ENCODE results near the gene MYCT1. TPM values are rescaled to one million over a fixed set of nuclear protein-coding genes. Genes with fewer than 3 reads are reported as not detected.
A peak's percentile ranks its signal among the peaks of the same experiment; 100 is the strongest.
"Not testable (repeated sequence)": the region's sequence is repeated elsewhere in the genome, so short reads cannot be mapped to it uniquely, and the experiment has no call there.

Gene MYCT1
- total RNA-seq, 1 donor, result 2.6 TPM

DNA sequence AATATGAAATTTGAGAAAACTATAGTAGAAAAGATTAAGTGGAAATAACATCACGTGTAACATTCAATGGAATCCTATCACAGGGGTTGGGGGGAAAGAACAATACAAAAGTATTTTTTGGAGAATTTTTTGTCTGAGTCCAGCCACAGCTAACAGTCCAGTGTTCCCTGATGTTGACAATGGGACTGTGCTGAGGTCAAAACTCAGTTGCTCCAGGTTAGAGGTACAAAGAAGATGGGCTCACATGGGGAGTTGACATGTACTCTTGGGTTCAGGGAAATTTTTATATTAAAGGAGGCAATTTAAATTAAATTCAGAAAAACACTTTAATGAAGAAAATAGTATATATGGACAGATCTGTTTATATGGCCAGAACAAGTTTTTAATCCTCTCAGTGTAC lies 995 bp downstream of the MYCT1 start:
- TF ChIP-seq, protein P1, sequence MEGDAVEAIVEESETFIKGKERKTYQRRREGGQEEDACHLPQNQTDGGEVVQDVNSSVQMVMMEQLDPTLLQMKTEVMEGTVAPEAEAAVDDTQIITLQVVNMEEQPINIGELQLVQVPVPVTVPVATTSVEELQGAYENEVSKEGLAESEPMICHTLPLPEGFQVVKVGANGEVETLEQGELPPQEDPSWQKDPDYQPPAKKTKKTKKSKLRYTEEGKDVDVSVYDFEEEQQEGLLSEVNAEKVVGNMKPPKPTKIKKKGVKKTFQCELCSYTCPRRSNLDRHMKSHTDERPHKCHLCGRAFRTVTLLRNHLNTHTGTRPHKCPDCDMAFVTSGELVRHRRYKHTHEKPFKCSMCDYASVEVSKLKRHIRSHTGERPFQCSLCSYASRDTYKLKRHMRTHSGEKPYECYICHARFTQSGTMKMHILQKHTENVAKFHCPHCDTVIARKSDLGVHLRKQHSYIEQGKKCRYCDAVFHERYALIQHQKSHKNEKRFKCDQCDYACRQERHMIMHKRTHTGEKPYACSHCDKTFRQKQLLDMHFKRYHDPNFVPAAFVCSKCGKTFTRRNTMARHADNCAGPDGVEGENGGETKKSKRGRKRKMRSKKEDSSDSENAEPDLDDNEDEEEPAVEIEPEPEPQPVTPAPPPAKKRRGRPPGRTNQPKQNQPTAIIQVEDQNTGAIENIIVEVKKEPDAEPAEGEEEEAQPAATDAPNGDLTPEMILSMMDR (IDR thresholded peaks at IDR 0.05; ENCODE audit: insufficient read depth, low read length), result no peak
- peak overlapping the region; percentile 40 for H3K4me3 ChIP-seq (ENCODE audit: low read depth, low read length)
- no peak for DNase-seq (ENCODE audit: low read depth)

DNA sequence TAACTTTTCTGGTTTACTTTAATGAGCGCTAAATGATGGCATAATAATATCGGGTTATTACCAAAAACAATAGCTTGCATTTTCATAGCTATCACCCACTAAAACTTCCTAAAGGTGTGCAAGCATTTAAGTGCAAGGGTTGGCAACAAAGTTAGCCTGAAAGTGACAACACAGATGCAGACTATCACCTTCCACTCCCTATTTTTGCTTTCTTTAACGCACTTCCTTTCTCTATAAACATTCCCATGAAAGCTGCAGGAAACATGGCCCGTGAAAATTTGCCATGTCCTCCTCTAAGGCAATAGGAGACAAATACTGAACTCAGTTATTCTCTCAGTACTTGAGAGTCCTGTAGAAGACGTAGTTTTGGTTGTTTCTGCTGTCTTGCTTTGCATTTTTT lies 2.7 kb downstream of the MYCT1 start:
- H3K4me3 ChIP-seq (ENCODE audit: low read depth, low read length), result no peak overlapping the region
- DNase-seq (ENCODE audit: low read depth), result no peak
- TF ChIP-seq, protein P1 (IDR thresholded peaks at IDR 0.05; ENCODE audit: insufficient read depth, low read length), result no peak

DNA sequence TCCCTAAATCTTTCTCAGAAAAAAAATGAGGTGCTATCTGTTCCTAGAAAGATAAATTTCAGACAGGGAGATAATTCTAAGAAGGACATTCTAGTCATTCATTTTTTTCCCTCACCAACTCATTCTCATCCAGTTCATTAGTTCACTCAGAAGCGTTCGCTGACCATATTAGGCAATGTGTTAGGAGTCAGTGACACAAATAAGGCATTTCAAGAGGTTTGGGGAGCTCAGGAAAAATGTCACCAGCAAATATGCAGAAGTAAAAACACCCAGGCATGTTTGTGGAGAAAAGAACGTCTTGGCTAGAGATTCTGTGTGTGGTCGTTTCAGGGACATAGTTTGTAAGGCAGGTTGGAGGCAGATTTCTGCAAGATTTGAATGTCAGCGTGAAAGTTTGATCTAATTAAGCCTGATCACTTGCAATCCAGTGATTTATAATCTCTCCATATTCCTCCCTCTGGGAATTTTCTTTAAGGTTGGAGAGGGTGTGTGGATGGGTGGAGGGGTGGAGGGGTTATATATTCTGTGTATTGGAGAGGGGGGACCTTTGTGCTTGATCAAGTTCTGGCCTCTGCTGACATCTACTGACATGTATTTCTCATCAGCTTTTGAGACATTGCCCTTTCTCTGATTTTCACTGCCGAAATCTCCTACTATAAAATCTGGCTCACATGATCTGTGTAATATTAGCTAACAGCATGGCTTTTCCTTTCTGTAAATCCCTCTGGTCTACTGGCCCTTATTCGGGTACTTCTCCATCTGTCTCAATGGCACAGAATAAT lies 3.6 kb downstream of the MYCT1 start:
- H3K4me3 ChIP-seq (ENCODE audit: low read depth, low read length), result no peak overlapping the region
- TF ChIP-seq, protein P1 (IDR thresholded peaks at IDR 0.05; ENCODE audit: insufficient read depth, low read length), result no peak
- peak; percentile 32 for DNase-seq (ENCODE audit: low read depth)

DNA sequence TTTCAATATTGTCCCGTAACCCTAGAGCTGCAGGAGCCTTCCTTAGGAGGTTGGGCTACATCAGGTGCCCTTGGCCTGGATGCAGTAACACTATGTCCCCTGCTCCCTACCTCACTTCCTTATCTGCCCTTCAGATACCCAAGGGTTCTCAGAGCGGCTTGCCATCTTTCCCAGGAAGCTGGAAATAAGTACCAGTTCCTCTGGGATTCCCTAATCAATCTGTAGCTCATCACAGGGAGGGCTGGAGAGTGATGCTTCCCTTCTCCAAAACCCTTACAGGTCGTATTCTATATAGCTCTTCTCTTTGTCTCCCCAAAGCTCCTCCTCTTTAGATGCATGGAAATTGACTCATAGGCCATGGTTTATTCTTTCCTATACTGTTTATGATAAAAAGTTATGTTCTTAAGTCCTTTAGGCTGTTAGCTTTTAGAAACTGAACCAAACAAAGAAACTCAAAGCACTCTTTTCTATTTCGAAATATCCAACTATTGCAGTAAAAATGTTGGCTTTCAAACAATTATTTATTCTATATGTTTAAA lies 4.2 kb downstream of the MYCT1 start:
- TF ChIP-seq, protein P1 (IDR thresholded peaks at IDR 0.05; ENCODE audit: insufficient read depth, low read length), result no peak
- H3K4me3 ChIP-seq (ENCODE audit: low read depth, low read length), result no peak overlapping the region
- no peak for DNase-seq (ENCODE audit: low read depth)

DNA sequence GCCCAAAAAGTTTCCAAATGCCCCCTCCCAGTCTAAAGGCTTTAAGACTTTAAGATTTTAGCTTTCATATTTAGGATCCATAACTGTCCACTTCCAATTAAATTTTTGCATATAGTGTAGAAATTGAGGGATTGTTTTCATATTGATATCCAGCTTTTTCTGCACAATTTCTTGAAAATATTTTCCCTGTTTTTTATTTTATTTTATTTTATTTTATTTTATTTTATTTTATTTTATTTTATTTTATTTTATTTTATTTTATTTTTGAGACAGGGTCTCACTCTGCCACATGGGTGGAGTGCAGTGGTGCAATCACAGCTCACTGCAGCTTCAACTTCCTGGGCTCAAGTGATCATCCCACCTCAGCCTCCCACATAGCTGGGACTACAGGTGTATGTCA lies 6.1 kb downstream of the MYCT1 start:
- not testable (repeated sequence) for DNase-seq (ENCODE audit: low read depth); H3K4me3 ChIP-seq (ENCODE audit: low read depth, low read length)

DNA sequence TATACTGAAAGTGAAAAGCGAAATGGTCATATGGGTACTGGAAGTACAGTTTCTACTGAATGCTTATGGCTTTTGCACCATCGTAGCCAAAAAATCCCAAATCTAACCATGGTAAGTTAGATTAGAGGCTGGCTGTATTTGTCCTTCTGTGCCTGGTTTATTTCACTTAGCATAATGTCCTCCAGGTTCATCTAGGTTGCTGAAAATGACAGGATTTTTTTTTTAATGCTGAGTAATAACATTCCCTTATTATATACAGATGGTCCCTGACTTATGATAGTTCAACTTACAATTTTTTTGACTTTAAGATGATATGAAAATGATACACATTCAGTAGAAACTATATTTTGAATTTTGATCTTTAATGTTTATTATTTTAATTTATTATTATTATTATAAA lies 7.6 kb downstream of the MYCT1 start:
- no peak overlapping the region for H3K4me3 ChIP-seq (ENCODE audit: low read depth, low read length)
- TF ChIP-seq, protein P1 (IDR thresholded peaks at IDR 0.05; ENCODE audit: insufficient read depth, low read length), result no peak
- no peak for DNase-seq (ENCODE audit: low read depth)

DNA sequence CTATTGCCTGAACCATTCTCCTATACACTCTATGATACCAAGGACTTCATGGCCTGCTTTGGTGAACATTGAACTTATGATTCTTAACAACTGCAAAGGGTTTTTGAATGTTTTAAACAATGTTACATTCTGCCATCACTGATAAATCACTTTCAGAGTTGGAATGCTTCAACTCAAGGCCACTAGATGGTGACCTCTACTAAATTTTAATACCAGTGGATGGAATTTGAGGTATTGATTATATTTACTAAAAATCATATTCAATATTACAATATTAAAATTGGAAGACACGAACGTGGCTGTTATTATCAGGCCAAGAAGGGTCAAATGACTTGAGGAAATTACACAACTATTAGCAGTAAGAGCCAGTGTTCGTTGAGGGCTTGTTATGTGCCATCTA lies 18.6 kb downstream of the MYCT1 start:
- TF ChIP-seq, protein P1 (IDR thresholded peaks at IDR 0.05; ENCODE audit: insufficient read depth, low read length), result no peak
- no peak for DNase-seq (ENCODE audit: low read depth)

More for the DNA sequence above, 18.6 kb downstream of the MYCT1 start:
- H3K4me3 ChIP-seq (ENCODE audit: low read depth, low read length), result no peak overlapping the region

Data from fibroblast of the aortic adventitia (primary cell).